Muscle of leg (tissue), 11 donors: ENCODE data around the gene WDR54. TPM values are rescaled to one million over a fixed set of nuclear protein-coding genes. Genes with fewer than 3 reads are reported as not detected.

ENCODE experiments used
- DNase-seq: peaks from one replicate; pipeline ENCODE4 v3.0.0; 2013
- H3K27ac ChIP-seq: one replicate; pipeline ENCODE4 v1.5.1; 2013; ENCODE audit warnings: mild to moderate bottlenecking, low read length, control low read depth
- H3K27me3 ChIP-seq: one replicate; pipeline ENCODE4 v1.6.1; 2013; ENCODE audit warnings: low read length; ENCODE audit not compliant: control insufficient read depth, insufficient read depth
- H3K36me3 ChIP-seq: one replicate; pipeline ENCODE4 v1.6.1; 2013; ENCODE audit warnings: low read length; ENCODE audit not compliant: control insufficient read depth, insufficient read depth
- H3K4me1 ChIP-seq: one replicate; pipeline ENCODE4 v1.6.1; 2013; ENCODE audit warnings: low read length; ENCODE audit not compliant: control insufficient read depth, insufficient read depth
- H3K4me3 ChIP-seq: one replicate; pipeline ENCODE4 v1.5.1; 2013; ENCODE audit warnings: low read length, control low read depth
- H3K9me3 ChIP-seq: replicated peaks from 2 replicates; pipeline ENCODE4 v1.6.1; 2013; ENCODE audit warnings: low read depth, low read length; ENCODE audit not compliant: control insufficient read depth
- WGBS: methylation state at CpG from one replicate; pipeline ENCODE4 v1.1.5; 2013; ENCODE audit warnings: missing lambda C conversion rate; ENCODE audit not compliant: insufficient coverage; 5-methylcytosine and 5-hydroxymethylcytosine counted together
- polyA plus RNA-seq, 8 donors: library from polyadenylated mRNA; unstranded; fragments of 120-200 nt; gene quantifications; one replicate each; pipeline versions ENCODE4 v1.2.1 to v1.2.3, GENCODE V29; 2013; ENCODE audit warnings: inconsistent platforms in 1 of 8, low replicate concordance in 1 of 8; ENCODE audit not compliant: insufficient read length in 8 of 8, insufficient read depth in 1 of 8
- total RNA-seq: library from RNA; stranded (reverse); fragments of 120-200 nt; gene quantifications from one replicate; pipeline ENCODE4 v1.2.4, GENCODE V29; 2013

WDR54 gene
- total and polyA plus RNA-seq, 9 donors = 7.5 to 15.8 (median 11.0) TPM

- peaks cover 39% of the 10 kb centered on the region for H3K36me3 ChIP-seq
- 78% methylated on average over 5 of the region's 5 CpGs for WGBS
Measured at GRCh38 chr2:74474899-74475298, 53.4 kb downstream of the WDR54 start.

More at GRCh38 chr2:74474899-74475298, 53.4 kb downstream of the WDR54 start:
- Histone ChIP-seq H3K9me3 (no peaks in the 10 kb centered on the region), H3K27ac (no peak overlapping the region), H3K27me3 (no peaks in the 10 kb centered on the region), H3K4me1 (peaks cover 11% of the 10 kb centered on the region), H3K4me3 (no peak overlapping the region)
- no peak for DNase-seq

Other genes starting within 250 kb of the WDR54 start
- gene MOB1A, start 242.9 kb upstream of the WDR54 start, total RNA-seq = 56.1 TPM
- 10 to 100 TPM; 40.4 to 59.7 (median 45.4) TPM for gene MOB1A, start 242.9 kb upstream of the WDR54 start, polyA plus RNA-seq
- 27.3 TPM for gene MTHFD2, start 223.1 kb upstream of the WDR54 start, total RNA-seq
- gene MTHFD2, start 223.1 kb upstream of the WDR54 start, polyA plus RNA-seq = 10 to 100 TPM; 25.6 to 42.6 (median 31.9) TPM
- gene SLC4A5, start 78.3 kb upstream of the WDR54 start, total RNA-seq = 2.2 TPM
- gene SLC4A5, start 78.3 kb upstream of the WDR54 start, polyA plus RNA-seq = 1 to 10 TPM; 1.2 to 2.2 (median 1.6) TPM
- gene DCTN1, start 41.4 kb upstream of the WDR54 start, total RNA-seq = 56.6 TPM
- gene DCTN1, start 41.4 kb upstream of the WDR54 start, polyA plus RNA-seq = 100 to 1,000 TPM in 7 of 8 donors, 10 to 100 TPM in 1; 96.4 to 129 (median 108) TPM
- gene C2orf81, start 111 bp upstream of the WDR54 start, total RNA-seq = 1.4 TPM
- gene C2orf81, start 111 bp upstream of the WDR54 start, polyA plus RNA-seq = 1 to 10 TPM; 2.2 to 3.6 (median 2.7) TPM
- 46.1 TPM for gene RTKN, start 20.2 kb downstream of the WDR54 start, total RNA-seq
- 10 to 100 TPM; 35.4 to 58.5 (median 49.4) TPM for gene RTKN, start 20.2 kb downstream of the WDR54 start, polyA plus RNA-seq
- 21.1 TPM for gene INO80B, start 33.4 kb downstream of the WDR54 start, total RNA-seq
- gene INO80B, start 33.4 kb downstream of the WDR54 start, polyA plus RNA-seq = 10 to 100 TPM; 15.9 to 26.5 (median 21.5) TPM
- gene WBP1, start 36.7 kb downstream of the WDR54 start, total RNA-seq = 44.3 TPM
- 10 to 100 TPM; 56.0 to 74.9 (median 66.8) TPM for gene WBP1, start 36.7 kb downstream of the WDR54 start, polyA plus RNA-seq
- gene MOGS, start 43.7 kb downstream of the WDR54 start, total RNA-seq = 32.0 TPM
- gene MOGS, start 43.7 kb downstream of the WDR54 start, polyA plus RNA-seq = 10 to 100 TPM; 33.8 to 41.3 (median 36.8) TPM
- gene MRPL53, start 51.0 kb downstream of the WDR54 start, total RNA-seq = 81.1 TPM
- gene MRPL53, start 51.0 kb downstream of the WDR54 start, polyA plus RNA-seq = 10 to 100 TPM; 52.5 to 87.9 (median 78.8) TPM
- 12.3 TPM for gene CCDC142, start 61.3 kb downstream of the WDR54 start, total RNA-seq
- gene CCDC142, start 61.3 kb downstream of the WDR54 start, polyA plus RNA-seq = 10 to 100 TPM in 1 of 8 donors, 1 to 10 TPM in 7; 7.0 to 10.2 (median 8.3) TPM
- gene TTC31, start 61.4 kb downstream of the WDR54 start, total RNA-seq = 12.2 TPM
- gene TTC31, start 61.4 kb downstream of the WDR54 start, polyA plus RNA-seq = 10 to 100 TPM; 17.5 to 25.7 (median 19.9) TPM
- 0.66 TPM for gene LBX2, start 77.9 kb downstream of the WDR54 start, total RNA-seq
- 1 to 10 TPM in 3 of 8 donors, under 1 TPM in 5; 0.33 to 3.0 (median 0.89) TPM for gene LBX2, start 77.9 kb downstream of the WDR54 start, polyA plus RNA-seq
- gene PCGF1, start 86.0 kb downstream of the WDR54 start, total RNA-seq = 11.4 TPM
- 10 to 100 TPM; 11.6 to 16.3 (median 13.2) TPM for gene PCGF1, start 86.0 kb downstream of the WDR54 start, polyA plus RNA-seq
- gene TLX2, start 92.7 kb downstream of the WDR54 start, total RNA-seq = not detected
- under 1 TPM in 1 of 8 donors, not detected in 7; 0.14 TPM for gene TLX2, start 92.7 kb downstream of the WDR54 start, polyA plus RNA-seq
- gene DQX1, start 104.5 kb downstream of the WDR54 start, total RNA-seq = 0.04 TPM
- gene DQX1, start 104.5 kb downstream of the WDR54 start, polyA plus RNA-seq = 1 to 10 TPM in 1 of 8 donors, under 1 TPM in 6, not detected in 1; 0.11 to 1.3 (median 0.21) TPM
- 58.5 TPM for gene AUP1, start 108.0 kb downstream of the WDR54 start, total RNA-seq
- 10 to 100 TPM; 59.5 to 84.9 (median 66.6) TPM for gene AUP1, start 108.0 kb downstream of the WDR54 start, polyA plus RNA-seq
- 33.0 TPM for gene HTRA2, start 108.2 kb downstream of the WDR54 start, total RNA-seq
- gene HTRA2, start 108.2 kb downstream of the WDR54 start, polyA plus RNA-seq = 10 to 100 TPM; 26.1 to 32.6 (median 28.8) TPM
- gene LOXL3, start 132.2 kb downstream of the WDR54 start, total RNA-seq = 6.1 TPM
- 10 to 100 TPM in 1 of 8 donors, 1 to 10 TPM in 7; 6.2 to 10.8 (median 7.1) TPM for gene LOXL3, start 132.2 kb downstream of the WDR54 start, polyA plus RNA-seq
- gene DOK1, start 133.0 kb downstream of the WDR54 start, total RNA-seq = 6.4 TPM
- gene DOK1, start 133.0 kb downstream of the WDR54 start, polyA plus RNA-seq = 1 to 10 TPM; 6.6 to 8.7 (median 7.0) TPM
- gene M1AP, start 226.6 kb downstream of the WDR54 start, total RNA-seq = 0.18 TPM
- under 1 TPM in 6 of 8 donors, not detected in 2; 0.06 to 0.34 (median 0.14) TPM for gene M1AP, start 226.6 kb downstream of the WDR54 start, polyA plus RNA-seq
- 2.8 TPM for gene SEMA4F, start 232.5 kb downstream of the WDR54 start, total RNA-seq
- 1 to 10 TPM; 2.1 to 4.6 (median 3.6) TPM for gene SEMA4F, start 232.5 kb downstream of the WDR54 start, polyA plus RNA-seq